Endothelial cell of umbilical vein (primary cell): ENCODE results near the gene ABCG2. TPM values are rescaled to one million over a fixed set of nuclear protein-coding genes. Genes with fewer than 3 reads are reported as not detected.

Experiments
- BruUV-seq: library from RNA; stranded (reverse); fragments of 400-500 nt; replicated peaks from 2 replicates; lab custom pipeline; 2021; lab: Mats Ljungman, UMichigan
- CTCF ChIA-PET: fragments of 300-600, 350-600 bp; sonication (Branson Sonifier 250); formaldehyde crosslinking; loops from one replicate; lab custom pipeline; 2021; ENCODE audit warnings: antibody characterized with exemption, inconsistent platforms; lab: Charles Lee
- POLR2A ChIA-PET: fragments of 300-600, 350-600 bp; sonication (Branson Sonifier 250); formaldehyde crosslinking; loops from one replicate; lab custom pipeline; 2021; ENCODE audit warnings: antibody characterized with exemption, inconsistent platforms; lab: Charles Lee
- DNase-seq: peaks from one replicate; pipeline ENCODE4 v3.0.0-alpha.2; 2011; ENCODE audit warnings: low read depth, low spot score
- FAIRE-seq: peaks from 2 replicates; lab custom pipeline; 2011; peaks lifted over from hg19 to GRCh38; lab: Jason Lieb, UNC
- H2AFZ ChIP-seq: 2 replicates; pipeline ENCODE4 v1.6.0; 2012; ENCODE audit warnings: low read depth, low read length, control low read depth, inconsistent platforms
- H3K27ac ChIP-seq: 2 replicates; pipeline ENCODE4 v1.5.1; 2011; ENCODE audit warnings: low read depth, mild to moderate bottlenecking, control low read depth, low read length, moderate library complexity; ENCODE audit not compliant: insufficient read depth
- H3K27me3 ChIP-seq, 2 experiments: 2 replicates each; pipeline versions ENCODE4 v1.6.0 to v1.6.1; 2011; ENCODE audit warnings: low read length in 2 of 2, mixed read lengths in 1 of 2; ENCODE audit not compliant: control insufficient read depth in 2 of 2, insufficient read depth in 2 of 2
- H3K36me3 ChIP-seq, 2 experiments: 2 replicates in 1 of 2; 3 replicates in 1 of 2; pipeline ENCODE4 v1.5.1; 2011; ENCODE audit warnings: low read length in 2 of 2, mild to moderate bottlenecking in 1 of 2, moderate library complexity in 1 of 2; ENCODE audit not compliant: control insufficient read depth in 2 of 2, insufficient read depth in 2 of 2; ENCODE audit errors: extremely low read depth in 1 of 2
- H3K4me1 ChIP-seq: 3 replicates; pipeline ENCODE4 v1.5.1; 2011; ENCODE audit warnings: mild to moderate bottlenecking, low read length; ENCODE audit not compliant: control insufficient read depth, insufficient read depth; ENCODE audit errors: extremely low read depth
- H3K4me2 ChIP-seq: 2 replicates; pipeline ENCODE4 v1.6.1; 2011; ENCODE audit warnings: low read length, control low read depth, mixed read lengths; ENCODE audit not compliant: insufficient read depth
- H3K4me3 ChIP-seq, 3 experiments: fragments of 200-600 bp in 1 of 3; sonication (generic), shearing (Covaris generic) in 1 of 3; replicated peaks in 1 of 3; 2 replicates each; pipeline ENCODE4 v1.5.1; 2011 to 2016; ENCODE audit warnings: control low read depth in 3 of 3, low read length in 3 of 3, mild to moderate bottlenecking in 2 of 3, inconsistent platforms in 1 of 3, low read depth in 1 of 3, moderate library complexity in 1 of 3; ENCODE audit not compliant: insufficient read depth in 1 of 3
- H3K79me2 ChIP-seq: 2 replicates; pipeline ENCODE4 v1.6.0; 2012; ENCODE audit warnings: low read length, inconsistent platforms; ENCODE audit not compliant: control insufficient read depth, insufficient read depth
- H3K9ac ChIP-seq: replicated peaks from 2 replicates; pipeline ENCODE3; 2011; ENCODE audit warnings: low read length, control low read depth; ENCODE audit not compliant: insufficient read depth; ENCODE audit errors: extremely low read depth
- H3K9me1 ChIP-seq: replicated peaks from 3 replicates; pipeline ENCODE4 v1.6.0; 2011; ENCODE audit warnings: mild to moderate bottlenecking, low read length; ENCODE audit not compliant: control insufficient read depth, insufficient read depth; ENCODE audit errors: extremely low read depth
- H3K9me3 ChIP-seq: replicated peaks from 2 replicates; pipeline ENCODE4 v1.5.1; 2012; ENCODE audit warnings: low read length, inconsistent platforms; ENCODE audit not compliant: control insufficient read depth, insufficient read depth
- H4K20me1 ChIP-seq: replicated peaks from 2 replicates; pipeline ENCODE3; 2011; ENCODE audit warnings: mild to moderate bottlenecking, low read length; ENCODE audit not compliant: control insufficient read depth, insufficient read depth; ENCODE audit errors: extremely low read depth
- EZH2 ChIP-seq: IDR thresholded peaks from 2 replicates; pipeline ENCODE4 v1.6.1; 2012; ENCODE audit warnings: borderline replicate concordance, low read depth, mild to moderate bottlenecking, moderate library complexity, low read length, inconsistent platforms; ENCODE audit not compliant: severe bottlenecking
- FOS ChIP-seq: IDR thresholded peaks from 2 replicates; pipeline ENCODE4 v1.6.1; 2011; ENCODE audit warnings: mild to moderate bottlenecking, low read length, moderate library complexity, borderline replicate concordance; ENCODE audit not compliant: insufficient read depth
- GATA2 ChIP-seq: IDR thresholded peaks from 2 replicates; pipeline ENCODE4 v1.7.0; 2011; ENCODE audit warnings: low read depth, mild to moderate bottlenecking, moderate library complexity, mixed read lengths, low read length; ENCODE audit not compliant: insufficient read length, insufficient read depth
- JUN ChIP-seq: IDR thresholded peaks from 2 replicates; pipeline ENCODE4 v1.6.1; 2011; ENCODE audit warnings: borderline replicate concordance, low read depth; ENCODE audit not compliant: insufficient read length, insufficient read depth
- MAX ChIP-seq: IDR thresholded peaks from 2 replicates; pipeline ENCODE4 v1.6.1; 2011; ENCODE audit not compliant: insufficient read depth, insufficient read length
- MYC ChIP-seq: IDR thresholded peaks from one replicate; pipeline ENCODE4 v1.6.1; 2011; ENCODE audit warnings: mild to moderate bottlenecking, low read depth, low read length
- POLR2A ChIP-seq: IDR thresholded peaks from 2 replicates; pipeline ENCODE4 v1.6.1; 2012; ENCODE audit warnings: low read depth, mild to moderate bottlenecking, control low read depth, low read length
- POLR2AphosphoS5 ChIP-seq: IDR thresholded peaks from 2 replicates; pipeline ENCODE4 v1.6.1; 2012; ENCODE audit warnings: low read depth, mild to moderate bottlenecking, control low read depth, low read length, moderate library complexity; ENCODE audit not compliant: insufficient read depth
- dilution Hi-C: fragments of 300-500 bp; cut with MboI; formaldehyde crosslinking; loops from one replicate; pipeline ENCODE4 v1.15.0; 2019; ENCODE audit warnings: low sequenced_read_pairs; ENCODE audit not compliant: extremely low pct_ligation_motif_present
- intact Hi-C: fragments of 100-400 bp; cut with micrococcal nuclease; formaldehyde crosslinking; loops from one replicate; pipeline ENCODE4 v1.10.0; 2022
- polyA plus RNA-seq, 4 experiments: library from polyadenylated mRNA; depleted of rRNA in 3 of 4; stranded (reverse) in 3 of 4; unstranded in 1 of 4; fragments of >200 nt; gene quantifications; 2 replicates each; pipeline versions ENCODE4 v1.2.1 to v1.2.3, GENCODE V29; 2011 to 2012; ENCODE audit warnings: missing spikeins in 1 of 4
- total RNA-seq: library from RNA; stranded (reverse); gene quantifications from 2 replicates; pipeline ENCODE4 v1.2.3, GENCODE V29; 2021
- TF ChIP-seq, protein P1 (sequence below), 2 donors: IDR thresholded peaks; 1 replicate in 1 of 2; 2 replicates in 1 of 2; pipeline ENCODE4 v1.5.1; 2011; ENCODE audit warnings: low read length in 2 of 2, mild to moderate bottlenecking in 2 of 2, moderate library complexity in 2 of 2, control low read depth in 1 of 2, inconsistent platforms in 1 of 2, low read depth in 1 of 2; ENCODE audit not compliant: insufficient read depth in 1 of 2; ENCODE audit errors: extremely low read depth in 1 of 2

ABCG2 gene
- total and polyA plus RNA-seq, 2 donors (not counting 3 experiments of a cell fraction or from before 2014, with no cell fraction given): 3.4 to 5.0 TPM

DNA sequence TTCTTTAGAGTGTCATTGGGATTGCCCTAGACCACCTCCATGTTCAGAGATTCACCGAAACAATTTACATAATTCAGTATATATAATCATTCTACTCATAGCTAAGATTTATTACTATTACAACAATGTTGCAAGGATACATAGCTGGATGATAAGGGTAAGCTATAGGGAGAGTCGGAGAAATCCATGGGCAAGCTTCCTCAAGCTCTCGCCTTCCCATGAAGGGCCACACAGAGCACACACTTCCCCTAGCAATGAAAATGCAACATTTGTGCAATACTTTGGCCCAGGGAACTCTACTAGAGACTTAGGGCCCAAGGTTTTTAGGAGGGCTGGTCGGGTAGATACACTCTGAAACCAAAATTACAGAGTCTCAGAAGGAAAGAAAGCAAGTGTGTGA is 49.7 kb upstream of the ABCG2 start:
- BruUV-seq: no TSS peak
- H3K9ac ChIP-seq: no peak overlapping the region
- no peak overlapping the region for H3K27ac ChIP-seq
- H3K9me3 ChIP-seq: no peaks in the 10 kb centered on the region
- POLR2A ChIA-PET: no interaction called here
- dilution Hi-C loops: no loop called here
- intact Hi-C loops: loop anchor here (10.0 kb wide), 1 partner anchor 553 kb away; the partner anchor contains the start of gene DMP1
- H3K36me3 ChIP-seq: no peaks in the 10 kb centered on the region
- H4K20me1 ChIP-seq: no peaks in the 10 kb centered on the region
- no peak overlapping the region for H3K4me2 ChIP-seq
- FAIRE-seq (no peak), DNase-seq (no peak)
- TF ChIP-seq JUN: no peak
- no peak for TF ChIP-seq FOS
- TF ChIP-seq, protein P1, sequence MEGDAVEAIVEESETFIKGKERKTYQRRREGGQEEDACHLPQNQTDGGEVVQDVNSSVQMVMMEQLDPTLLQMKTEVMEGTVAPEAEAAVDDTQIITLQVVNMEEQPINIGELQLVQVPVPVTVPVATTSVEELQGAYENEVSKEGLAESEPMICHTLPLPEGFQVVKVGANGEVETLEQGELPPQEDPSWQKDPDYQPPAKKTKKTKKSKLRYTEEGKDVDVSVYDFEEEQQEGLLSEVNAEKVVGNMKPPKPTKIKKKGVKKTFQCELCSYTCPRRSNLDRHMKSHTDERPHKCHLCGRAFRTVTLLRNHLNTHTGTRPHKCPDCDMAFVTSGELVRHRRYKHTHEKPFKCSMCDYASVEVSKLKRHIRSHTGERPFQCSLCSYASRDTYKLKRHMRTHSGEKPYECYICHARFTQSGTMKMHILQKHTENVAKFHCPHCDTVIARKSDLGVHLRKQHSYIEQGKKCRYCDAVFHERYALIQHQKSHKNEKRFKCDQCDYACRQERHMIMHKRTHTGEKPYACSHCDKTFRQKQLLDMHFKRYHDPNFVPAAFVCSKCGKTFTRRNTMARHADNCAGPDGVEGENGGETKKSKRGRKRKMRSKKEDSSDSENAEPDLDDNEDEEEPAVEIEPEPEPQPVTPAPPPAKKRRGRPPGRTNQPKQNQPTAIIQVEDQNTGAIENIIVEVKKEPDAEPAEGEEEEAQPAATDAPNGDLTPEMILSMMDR (IDR thresholded peaks at IDR 0.05; ENCODE audit: extremely low read depth in 1 of 2, insufficient read depth in 1 of 2, low read depth in 1 of 2, low read length in 2 of 2): no peak
- TF ChIP-seq MAX: no peak
- TF ChIP-seq GATA2: no peak
- no peak for TF ChIP-seq MYC
- no peak for TF ChIP-seq POLR2A
- TF ChIP-seq EZH2: no peak
- no peak for TF ChIP-seq POLR2AphosphoS5
- no peaks in the 10 kb centered on the region for H3K9me1 ChIP-seq
- peaks cover 15% of the 10 kb centered on the region for H3K4me1 ChIP-seq
- H3K4me3 ChIP-seq: no peak overlapping the region
- H2AFZ ChIP-seq: no peak overlapping the region
- CTCF ChIA-PET: interaction anchor here (1.0 to 10.6 kb wide), 5 partner anchors 134 to 356 kb away, joined by 3 to 295 read pairs (median 20); no protein-coding TSS in a partner anchor
- no peaks in the 10 kb centered on the region for H3K79me2 ChIP-seq
- no peaks in the 10 kb centered on the region for H3K27me3 ChIP-seq
